GM12878 (cell line): ENCODE measurements around the gene ADPRHL1.

Experiments used
- BMI1 ChIP-seq: fragments of 450-650 bp; IDR thresholded peaks from 2 replicates; pipeline ENCODE4 v1.6.1; 2016; ENCODE audit warnings: mild to moderate bottlenecking, moderate library complexity, borderline replicate concordance
- NR2F1 ChIP-seq: fragments of 450-650 bp; conservative IDR thresholded peaks from 2 replicates; pipeline ENCODE4 v1.6.1; 2017; ENCODE audit warnings: mild to moderate bottlenecking
- TARDBP ChIP-seq: IDR thresholded peaks from 2 replicates; pipeline ENCODE4 v1.6.1; 2016; ENCODE audit warnings: borderline replicate concordance

- TF ChIP-seq TARDBP: no peak
- TF ChIP-seq NR2F1: no peak
- no peak for TF ChIP-seq BMI1
Measured at GRCh38 chr13:113457510-113457909, 4.2 kb upstream of the ADPRHL1 start.
